ENCODE data around the gene DCP1A. TPM values are rescaled to one million over a fixed set of nuclear protein-coding genes. Genes with fewer than 3 reads are reported as not detected.

Gene DCP1A
- total and polyA plus RNA-seq, 9 of the 15 experiments (the other 6 are each of a cell fraction or from before 2014, with no cell fraction given) = 6.6 to 33.7 (median 13.3) TPM

DNA sequence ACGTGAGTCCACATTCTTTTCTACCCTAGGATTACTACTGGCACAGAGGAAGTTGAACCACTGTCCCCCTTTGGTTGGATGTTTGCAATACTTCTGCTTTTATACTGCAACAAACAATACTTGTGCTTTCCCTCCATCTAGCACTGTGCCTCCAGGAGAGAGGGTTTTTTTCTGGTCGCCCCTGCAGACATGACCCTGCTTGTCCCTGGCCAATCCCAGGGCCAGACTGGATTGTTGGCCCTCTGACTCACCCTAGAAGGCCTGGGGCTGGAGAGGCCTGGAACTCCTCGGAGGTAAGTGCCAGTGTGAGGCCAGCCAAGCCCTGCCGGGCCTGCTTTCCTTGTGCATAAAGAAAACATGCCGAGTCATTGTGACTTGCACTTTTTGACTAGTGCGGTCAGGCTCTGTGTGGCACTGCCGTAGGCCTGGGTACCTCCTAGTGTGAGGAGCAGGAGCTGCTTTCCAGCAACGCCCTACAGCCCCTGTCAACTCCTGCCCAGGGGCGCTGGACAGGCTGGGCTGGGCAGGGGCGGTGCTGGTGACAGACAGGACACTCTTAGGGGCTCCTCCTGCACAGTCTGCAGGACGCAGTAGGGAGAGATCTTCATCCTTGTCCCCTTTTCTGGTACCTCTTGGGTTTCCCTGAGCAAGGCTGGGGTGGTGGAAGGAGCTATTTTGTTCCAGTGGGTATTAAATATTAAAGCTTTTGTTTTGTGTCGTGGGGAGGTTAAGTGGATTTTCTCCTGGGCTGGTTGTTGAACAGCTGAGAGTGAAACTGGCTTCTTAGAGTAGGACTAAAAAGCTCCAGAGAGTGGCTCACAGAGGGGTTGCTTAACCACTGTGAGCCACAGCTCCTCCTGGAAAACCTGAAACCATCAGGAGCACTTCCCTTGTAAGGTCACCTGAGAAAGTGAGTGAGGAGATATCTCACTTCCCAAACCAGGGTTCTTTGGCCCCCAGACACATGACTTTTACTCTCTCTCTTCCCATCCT, 77.2 kb downstream of the DCP1A start (continued):
- TF ChIP-seq RREB1 (CRISPR knock-in tag; IDR thresholded peaks at IDR 0.05) (0 out of 2 replicates have a peak, but pooled peaks have one; percentile 32), LARP7 (IDR thresholded peaks at IDR 0.05) (no peak), XRCC3 (IDR thresholded peaks at IDR 0.05) (no peak), MAFF (IDR thresholded peaks at IDR 0.05; ENCODE audit: low read length) (peak; percentile 98), NCOA2 (IDR thresholded peaks at IDR 0.05; ENCODE audit: partially characterized antibody in 2 of 2) (no peak), HDAC1 (IDR thresholded peaks at IDR 0.05) (0 out of 4 replicates have a peak, but pooled peaks of 1 of the 2 experiments have one; percentile 12), ZBTB8A (IDR thresholded peaks at IDR 0.05; ENCODE audit: partially characterized antibody) (no peak), ZNF217 (CRISPR knock-in tag; IDR thresholded peaks at IDR 0.05) (no peak), ZKSCAN8 (CRISPR knock-in tag; IDR thresholded peaks at IDR 0.05) (peak; percentile 60; the same call in 1 of the 2 replicates), JUNB (CRISPR knock-in tag; conservative IDR thresholded peaks at IDR 0.05) (0 out of 2 replicates have a peak, but pooled peaks have one; percentile 2), SOX6 (IDR thresholded peaks at IDR 0.05) (peak; percentile 27; the same call in 1 of the 2 replicates), ZNF224 (CRISPR knock-in tag; IDR thresholded peaks at IDR 0.05) (no peak)
- TF ChIP-seq, protein P1, sequence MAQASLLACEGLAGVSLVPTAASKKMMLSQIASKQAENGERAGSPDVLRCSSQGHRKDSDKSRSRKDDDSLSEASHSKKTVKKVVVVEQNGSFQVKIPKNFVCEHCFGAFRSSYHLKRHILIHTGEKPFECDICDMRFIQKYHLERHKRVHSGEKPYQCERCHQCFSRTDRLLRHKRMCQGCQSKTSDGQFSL (CRISPR knock-in tag; IDR thresholded peaks at IDR 0.05) = no peak
- TF ChIP-seq, protein P1 (tag; IDR thresholded peaks at IDR 0.05) = peak in 1 of 2 experiments; percentile 70; a peak in 1 of 4 replicates
- TF ChIP-seq, protein P2, sequence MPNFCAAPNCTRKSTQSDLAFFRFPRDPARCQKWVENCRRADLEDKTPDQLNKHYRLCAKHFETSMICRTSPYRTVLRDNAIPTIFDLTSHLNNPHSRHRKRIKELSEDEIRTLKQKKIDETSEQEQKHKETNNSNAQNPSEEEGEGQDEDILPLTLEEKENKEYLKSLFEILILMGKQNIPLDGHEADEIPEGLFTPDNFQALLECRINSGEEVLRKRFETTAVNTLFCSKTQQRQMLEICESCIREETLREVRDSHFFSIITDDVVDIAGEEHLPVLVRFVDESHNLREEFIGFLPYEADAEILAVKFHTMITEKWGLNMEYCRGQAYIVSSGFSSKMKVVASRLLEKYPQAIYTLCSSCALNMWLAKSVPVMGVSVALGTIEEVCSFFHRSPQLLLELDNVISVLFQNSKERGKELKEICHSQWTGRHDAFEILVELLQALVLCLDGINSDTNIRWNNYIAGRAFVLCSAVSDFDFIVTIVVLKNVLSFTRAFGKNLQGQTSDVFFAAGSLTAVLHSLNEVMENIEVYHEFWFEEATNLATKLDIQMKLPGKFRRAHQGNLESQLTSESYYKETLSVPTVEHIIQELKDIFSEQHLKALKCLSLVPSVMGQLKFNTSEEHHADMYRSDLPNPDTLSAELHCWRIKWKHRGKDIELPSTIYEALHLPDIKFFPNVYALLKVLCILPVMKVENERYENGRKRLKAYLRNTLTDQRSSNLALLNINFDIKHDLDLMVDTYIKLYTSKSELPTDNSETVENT (CRISPR knock-in tag; IDR thresholded peaks at IDR 0.05) = 0 out of 2 replicates have a peak, but pooled peaks have one; percentile 30
- TF ChIP-seq, protein P3, sequence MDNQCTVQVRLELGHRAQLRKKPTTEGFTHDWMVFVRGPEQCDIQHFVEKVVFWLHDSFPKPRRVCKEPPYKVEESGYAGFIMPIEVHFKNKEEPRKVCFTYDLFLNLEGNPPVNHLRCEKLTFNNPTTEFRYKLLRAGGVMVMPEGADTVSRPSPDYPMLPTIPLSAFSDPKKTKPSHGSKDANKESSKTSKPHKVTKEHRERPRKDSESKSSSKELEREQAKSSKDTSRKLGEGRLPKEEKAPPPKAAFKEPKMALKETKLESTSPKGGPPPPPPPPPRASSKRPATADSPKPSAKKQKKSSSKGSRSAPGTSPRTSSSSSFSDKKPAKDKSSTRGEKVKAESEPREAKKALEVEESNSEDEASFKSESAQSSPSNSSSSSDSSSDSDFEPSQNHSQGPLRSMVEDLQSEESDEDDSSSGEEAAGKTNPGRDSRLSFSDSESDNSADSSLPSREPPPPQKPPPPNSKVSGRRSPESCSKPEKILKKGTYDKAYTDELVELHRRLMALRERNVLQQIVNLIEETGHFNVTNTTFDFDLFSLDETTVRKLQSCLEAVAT (IDR thresholded peaks at IDR 0.05) = peak in 1 of 2 experiments; percentile 20; a peak in 1 of 4 replicates

Measured in K562 (cell line).